Endothelial cell of umbilical vein (primary cell): ENCODE measurements around the gene ELP4. TPM values are rescaled to one million over a fixed set of nuclear protein-coding genes. Genes with fewer than 3 reads are reported as not detected.

ENCODE experiments used
- BruUV-seq: library from RNA; stranded (reverse); fragments of 400-500 nt; replicated peaks from 2 replicates; lab custom pipeline; 2021; lab: Mats Ljungman, UMichigan
- CTCF ChIA-PET: fragments of 300-600, 350-600 bp; sonication (Branson Sonifier 250); formaldehyde crosslinking; loops from one replicate; lab custom pipeline; 2021; ENCODE audit warnings: antibody characterized with exemption, inconsistent platforms; lab: Charles Lee
- POLR2A ChIA-PET: fragments of 300-600, 350-600 bp; sonication (Branson Sonifier 250); formaldehyde crosslinking; loops from one replicate; lab custom pipeline; 2021; ENCODE audit warnings: antibody characterized with exemption, inconsistent platforms; lab: Charles Lee
- DNase-seq: peaks from one replicate; pipeline ENCODE4 v3.0.0-alpha.2; 2011; ENCODE audit warnings: low read depth, low spot score
- FAIRE-seq: peaks from 2 replicates; lab custom pipeline; 2011; peaks lifted over from hg19 to GRCh38; lab: Jason Lieb, UNC
- H2AFZ ChIP-seq: 2 replicates; pipeline ENCODE4 v1.6.0; 2012; ENCODE audit warnings: low read depth, low read length, control low read depth, inconsistent platforms
- H3K27ac ChIP-seq: 2 replicates; pipeline ENCODE4 v1.5.1; 2011; ENCODE audit warnings: low read depth, mild to moderate bottlenecking, control low read depth, low read length, moderate library complexity; ENCODE audit not compliant: insufficient read depth
- H3K27me3 ChIP-seq, 2 experiments: 2 replicates each; pipeline versions ENCODE4 v1.6.0 to v1.6.1; 2011; ENCODE audit warnings: low read length in 2 of 2, mixed read lengths in 1 of 2; ENCODE audit not compliant: control insufficient read depth in 2 of 2, insufficient read depth in 2 of 2
- H3K36me3 ChIP-seq, 2 experiments: 2 replicates in 1 of 2; 3 replicates in 1 of 2; pipeline ENCODE4 v1.5.1; 2011; ENCODE audit warnings: low read length in 2 of 2, mild to moderate bottlenecking in 1 of 2, moderate library complexity in 1 of 2; ENCODE audit not compliant: control insufficient read depth in 2 of 2, insufficient read depth in 2 of 2; ENCODE audit errors: extremely low read depth in 1 of 2
- H3K4me1 ChIP-seq: 3 replicates; pipeline ENCODE4 v1.5.1; 2011; ENCODE audit warnings: mild to moderate bottlenecking, low read length; ENCODE audit not compliant: control insufficient read depth, insufficient read depth; ENCODE audit errors: extremely low read depth
- H3K4me2 ChIP-seq: 2 replicates; pipeline ENCODE4 v1.6.1; 2011; ENCODE audit warnings: low read length, control low read depth, mixed read lengths; ENCODE audit not compliant: insufficient read depth
- H3K4me3 ChIP-seq, 3 experiments: fragments of 200-600 bp in 1 of 3; sonication (generic), shearing (Covaris generic) in 1 of 3; replicated peaks in 1 of 3; 2 replicates each; pipeline ENCODE4 v1.5.1; 2011 to 2016; ENCODE audit warnings: control low read depth in 3 of 3, low read length in 3 of 3, mild to moderate bottlenecking in 2 of 3, inconsistent platforms in 1 of 3, low read depth in 1 of 3, moderate library complexity in 1 of 3; ENCODE audit not compliant: insufficient read depth in 1 of 3
- H3K79me2 ChIP-seq: 2 replicates; pipeline ENCODE4 v1.6.0; 2012; ENCODE audit warnings: low read length, inconsistent platforms; ENCODE audit not compliant: control insufficient read depth, insufficient read depth
- H3K9ac ChIP-seq: replicated peaks from 2 replicates; pipeline ENCODE3; 2011; ENCODE audit warnings: low read length, control low read depth; ENCODE audit not compliant: insufficient read depth; ENCODE audit errors: extremely low read depth
- H3K9me1 ChIP-seq: replicated peaks from 3 replicates; pipeline ENCODE4 v1.6.0; 2011; ENCODE audit warnings: mild to moderate bottlenecking, low read length; ENCODE audit not compliant: control insufficient read depth, insufficient read depth; ENCODE audit errors: extremely low read depth
- H3K9me3 ChIP-seq: replicated peaks from 2 replicates; pipeline ENCODE4 v1.5.1; 2012; ENCODE audit warnings: low read length, inconsistent platforms; ENCODE audit not compliant: control insufficient read depth, insufficient read depth
- H4K20me1 ChIP-seq: replicated peaks from 2 replicates; pipeline ENCODE3; 2011; ENCODE audit warnings: mild to moderate bottlenecking, low read length; ENCODE audit not compliant: control insufficient read depth, insufficient read depth; ENCODE audit errors: extremely low read depth
- EZH2 ChIP-seq: IDR thresholded peaks from 2 replicates; pipeline ENCODE4 v1.6.1; 2012; ENCODE audit warnings: borderline replicate concordance, low read depth, mild to moderate bottlenecking, moderate library complexity, low read length, inconsistent platforms; ENCODE audit not compliant: severe bottlenecking
- FOS ChIP-seq: IDR thresholded peaks from 2 replicates; pipeline ENCODE4 v1.6.1; 2011; ENCODE audit warnings: mild to moderate bottlenecking, low read length, moderate library complexity, borderline replicate concordance; ENCODE audit not compliant: insufficient read depth
- GATA2 ChIP-seq: IDR thresholded peaks from 2 replicates; pipeline ENCODE4 v1.7.0; 2011; ENCODE audit warnings: low read depth, mild to moderate bottlenecking, moderate library complexity, mixed read lengths, low read length; ENCODE audit not compliant: insufficient read length, insufficient read depth
- JUN ChIP-seq: IDR thresholded peaks from 2 replicates; pipeline ENCODE4 v1.6.1; 2011; ENCODE audit warnings: borderline replicate concordance, low read depth; ENCODE audit not compliant: insufficient read length, insufficient read depth
- MYC ChIP-seq: IDR thresholded peaks from one replicate; pipeline ENCODE4 v1.6.1; 2011; ENCODE audit warnings: mild to moderate bottlenecking, low read depth, low read length
- POLR2A ChIP-seq: IDR thresholded peaks from 2 replicates; pipeline ENCODE4 v1.6.1; 2012; ENCODE audit warnings: low read depth, mild to moderate bottlenecking, control low read depth, low read length
- POLR2AphosphoS5 ChIP-seq: IDR thresholded peaks from 2 replicates; pipeline ENCODE4 v1.6.1; 2012; ENCODE audit warnings: low read depth, mild to moderate bottlenecking, control low read depth, low read length, moderate library complexity; ENCODE audit not compliant: insufficient read depth
- dilution Hi-C: fragments of 300-500 bp; cut with MboI; formaldehyde crosslinking; loops from one replicate; pipeline ENCODE4 v1.15.0; 2019; ENCODE audit warnings: low sequenced_read_pairs; ENCODE audit not compliant: extremely low pct_ligation_motif_present
- intact Hi-C: fragments of 100-400 bp; cut with micrococcal nuclease; formaldehyde crosslinking; loops from one replicate; pipeline ENCODE4 v1.10.0; 2022
- polyA plus RNA-seq, 4 experiments: library from polyadenylated mRNA; depleted of rRNA in 3 of 4; stranded (reverse) in 3 of 4; unstranded in 1 of 4; fragments of >200 nt; gene quantifications; 2 replicates each; pipeline versions ENCODE4 v1.2.1 to v1.2.3, GENCODE V29; 2011 to 2012; ENCODE audit warnings: missing spikeins in 1 of 4
- total RNA-seq: library from RNA; stranded (reverse); gene quantifications from 2 replicates; pipeline ENCODE4 v1.2.3, GENCODE V29; 2021
- TF ChIP-seq, protein P1 (sequence below): IDR thresholded peaks from 2 replicates; pipeline ENCODE4 v1.6.1; 2011; ENCODE audit not compliant: insufficient read depth, insufficient read length
- TF ChIP-seq, protein P2 (sequence below), 2 donors: IDR thresholded peaks; 1 replicate in 1 of 2; 2 replicates in 1 of 2; pipeline ENCODE4 v1.5.1; 2011; ENCODE audit warnings: low read length in 2 of 2, mild to moderate bottlenecking in 2 of 2, moderate library complexity in 2 of 2, control low read depth in 1 of 2, inconsistent platforms in 1 of 2, low read depth in 1 of 2; ENCODE audit not compliant: insufficient read depth in 1 of 2; ENCODE audit errors: extremely low read depth in 1 of 2

Gene ELP4
- total and polyA plus RNA-seq, 2 donors (not counting 3 experiments of a cell fraction or from before 2014, with no cell fraction given): 11.6 to 16.3 TPM

DNA sequence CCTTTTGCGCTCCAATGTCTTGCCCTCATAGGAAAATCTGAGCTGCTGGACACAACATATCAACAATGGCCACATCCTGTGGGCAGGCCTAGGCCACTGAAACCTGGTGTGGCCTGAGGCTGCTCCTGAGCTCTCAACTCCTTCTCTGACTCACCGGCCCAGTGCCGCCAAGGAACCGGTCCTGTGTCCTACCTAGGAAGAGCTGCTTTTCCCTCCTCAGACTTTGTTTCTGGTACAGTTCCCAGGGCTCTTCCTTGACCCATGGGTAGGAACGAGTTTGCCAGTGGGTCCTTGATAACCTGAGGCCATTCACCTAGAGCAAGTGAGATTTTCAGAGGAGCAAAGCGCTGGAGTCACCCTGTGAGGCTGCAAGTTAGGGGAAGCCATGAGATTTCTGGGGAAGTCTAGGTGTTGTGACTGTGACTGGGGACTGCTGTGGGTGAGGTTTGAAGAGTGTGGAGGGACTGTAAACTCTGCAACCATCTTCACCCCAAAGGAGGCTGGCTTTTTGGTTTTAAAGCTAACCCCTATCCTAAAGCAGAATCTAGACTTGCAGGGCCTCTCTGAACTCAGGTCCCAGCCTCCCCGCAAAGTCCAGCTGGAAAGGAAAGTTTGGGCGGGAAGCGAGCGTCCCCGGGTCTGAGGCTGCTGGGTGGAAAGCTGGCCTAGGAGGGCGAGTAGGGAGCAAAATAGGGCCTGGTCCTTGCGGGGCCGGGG, 313.5 kb downstream of the ELP4 start:
- H3K9ac ChIP-seq: no peak overlapping the region
- POLR2A ChIA-PET: interaction anchor here (0.7 kb wide), 1 partner anchor 62 kb away, joined by 3 read pairs; no protein-coding TSS in a partner anchor
- H3K4me1 ChIP-seq: peaks cover 3% of the 10 kb centered on the region
- no TSS peak for BruUV-seq
- no peaks in the 10 kb centered on the region for H3K36me3 ChIP-seq
- CTCF ChIA-PET: interaction anchor here (1.6 kb wide), 1 partner anchor 13 kb away, joined by 6 read pairs; no protein-coding TSS in a partner anchor
- DNase-seq (no peak), FAIRE-seq (no peak)
- H3K4me2 ChIP-seq: no peak overlapping the region
- intact Hi-C loops: no loop called here
- no peaks in the 10 kb centered on the region for H3K9me1 ChIP-seq
- peaks cover 95 to 99% of the 10 kb centered on the region in 2 experiments for H3K27me3 ChIP-seq
- no peak overlapping the region for H3K27ac ChIP-seq
- H3K79me2 ChIP-seq: no peaks in the 10 kb centered on the region
- no peak overlapping the region for H2AFZ ChIP-seq
- dilution Hi-C loops: no loop called here
- H4K20me1 ChIP-seq: no peaks in the 10 kb centered on the region
- no peaks in the 10 kb centered on the region for H3K9me3 ChIP-seq
- TF ChIP-seq JUN: no peak
- no peak for TF ChIP-seq MYC
- no peak for TF ChIP-seq POLR2AphosphoS5
- TF ChIP-seq GATA2: no peak
- no peak for TF ChIP-seq EZH2
- TF ChIP-seq, protein P1, sequence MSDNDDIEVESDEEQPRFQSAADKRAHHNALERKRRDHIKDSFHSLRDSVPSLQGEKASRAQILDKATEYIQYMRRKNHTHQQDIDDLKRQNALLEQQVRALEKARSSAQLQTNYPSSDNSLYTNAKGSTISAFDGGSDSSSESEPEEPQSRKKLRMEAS: no peak
- TF ChIP-seq, protein P2, sequence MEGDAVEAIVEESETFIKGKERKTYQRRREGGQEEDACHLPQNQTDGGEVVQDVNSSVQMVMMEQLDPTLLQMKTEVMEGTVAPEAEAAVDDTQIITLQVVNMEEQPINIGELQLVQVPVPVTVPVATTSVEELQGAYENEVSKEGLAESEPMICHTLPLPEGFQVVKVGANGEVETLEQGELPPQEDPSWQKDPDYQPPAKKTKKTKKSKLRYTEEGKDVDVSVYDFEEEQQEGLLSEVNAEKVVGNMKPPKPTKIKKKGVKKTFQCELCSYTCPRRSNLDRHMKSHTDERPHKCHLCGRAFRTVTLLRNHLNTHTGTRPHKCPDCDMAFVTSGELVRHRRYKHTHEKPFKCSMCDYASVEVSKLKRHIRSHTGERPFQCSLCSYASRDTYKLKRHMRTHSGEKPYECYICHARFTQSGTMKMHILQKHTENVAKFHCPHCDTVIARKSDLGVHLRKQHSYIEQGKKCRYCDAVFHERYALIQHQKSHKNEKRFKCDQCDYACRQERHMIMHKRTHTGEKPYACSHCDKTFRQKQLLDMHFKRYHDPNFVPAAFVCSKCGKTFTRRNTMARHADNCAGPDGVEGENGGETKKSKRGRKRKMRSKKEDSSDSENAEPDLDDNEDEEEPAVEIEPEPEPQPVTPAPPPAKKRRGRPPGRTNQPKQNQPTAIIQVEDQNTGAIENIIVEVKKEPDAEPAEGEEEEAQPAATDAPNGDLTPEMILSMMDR (IDR thresholded peaks at IDR 0.05; ENCODE audit: extremely low read depth in 1 of 2, insufficient read depth in 1 of 2, low read depth in 1 of 2, low read length in 2 of 2): no peak
- TF ChIP-seq POLR2A: no peak
- no peak for TF ChIP-seq FOS
- no peak overlapping the region for H3K4me3 ChIP-seq
